A549 (cell line): ENCODE results near the gene HOXD12. TPM values are rescaled to one million over a fixed set of nuclear protein-coding genes. Genes with fewer than 3 reads are reported as not detected.
A peak's percentile ranks its signal among the peaks of the same experiment; 100 is the strongest.

Experiments used
- ATAC-seq, 2 experiments: fragments of 200-7000 bp in 1 of 2; fragments of >200 bp in 1 of 2; cut with Nextera tagmentation in 1 of 2; cut with Tn5 transposase in 1 of 2; 3 replicates each; pipeline versions ENCODE4 v1.8.0 to v1.9.1; 2018 to 2020; ENCODE audit warnings: mild to moderate bottlenecking in 1 of 2, moderate library complexity in 1 of 2
- CTCF ChIA-PET: fragments of 300-600 bp; sonication (Branson Sonifier 250); formaldehyde crosslinking; extraction: SDS; loops from one replicate; lab custom pipeline; 2021; ENCODE audit warnings: antibody characterized with exemption, inconsistent platforms; lab: Yijun Ruan, JAX
- POLR2A ChIA-PET: fragments of 350-600 bp; formaldehyde crosslinking; extraction: SDS; loops from one replicate; lab custom pipeline; 2021; ENCODE audit warnings: antibody characterized with exemption, inconsistent platforms; lab: Yijun Ruan, JAX
- DNase-seq, 2 experiments: peaks; one replicate each; pipeline versions ENCODE4 v3.0.0 to v3.0.0-alpha.2; 2011 to 2016; ENCODE audit warnings: low read depth in 1 of 2, low spot score in 1 of 2
- FAIRE-seq: peaks from 2 replicates; lab custom pipeline; 2011; peaks lifted over from hg19 to GRCh38; lab: Jason Lieb, UNC
- H3K27ac ChIP-seq, 2 experiments: fragments of >200 bp; sonication (Bioruptor Twin); formaldehyde crosslinking; 3 replicates each; pipeline ENCODE4 v1.5.1; 2016 to 2017
- H3K4me1 ChIP-seq: fragments of >200 bp; sonication (Bioruptor Twin); formaldehyde crosslinking; 3 replicates; pipeline ENCODE4 v1.6.1; 2016
- H3K4me2 ChIP-seq: fragments of >200 bp; sonication (Bioruptor Twin); formaldehyde crosslinking; 3 replicates; pipeline ENCODE4 v1.6.1; 2016
- H3K4me3 ChIP-seq: fragments of >200 bp; sonication (Bioruptor Twin); formaldehyde crosslinking; 3 replicates; pipeline ENCODE4 v1.5.1; 2016
- H3K9me3 ChIP-seq: fragments of >200 bp; sonication (Bioruptor Twin); formaldehyde crosslinking; 3 replicates; pipeline ENCODE4 v1.6.1; 2016
- BHLHE40 ChIP-seq: IDR thresholded peaks from 2 replicates; pipeline ENCODE4 v1.6.1; 2012; ENCODE audit warnings: low read depth, low read length, inconsistent platforms
- CEBPB ChIP-seq, 2 experiments: fragments of >200 bp in 1 of 2; sonication (Bioruptor Twin) in 1 of 2; formaldehyde crosslinking in 1 of 2; IDR thresholded peaks; 2 replicates each; pipeline ENCODE4 v1.6.1; 2012 to 2016
- CTCF ChIP-seq: fragments of >200 bp; sonication (Bioruptor Twin); formaldehyde crosslinking; IDR thresholded peaks from 3 replicates; pipeline ENCODE4 v1.5.1; 2016
- EHF ChIP-seq: fragments of 250-450 bp; sonication (Bioruptor Pico); IDR thresholded peaks from 2 replicates; pipeline ENCODE4 v1.5.0; 2020; ENCODE audit warnings: mild to moderate bottlenecking
- FOSL2 ChIP-seq, 2 experiments: fragments of 450-650 bp in 1 of 2; fragments of >200 bp in 1 of 2; sonication (Bioruptor Twin) in 1 of 2; formaldehyde crosslinking; IDR thresholded peaks; 2 replicates each; pipeline versions ENCODE4 v1.5.0 to v1.6.1; 2016 to 2020; ENCODE audit warnings: mild to moderate bottlenecking in 1 of 2, moderate library complexity in 1 of 2
- FOXS1 ChIP-seq: fragments of 250-450 bp; sonication (Bioruptor Pico); IDR thresholded peaks from 2 replicates; pipeline ENCODE4 v1.5.0; 2020; ENCODE audit warnings: mild to moderate bottlenecking, moderate library complexity
- GATA3 ChIP-seq: IDR thresholded peaks from 2 replicates; pipeline ENCODE4 v1.6.1; 2012; ENCODE audit warnings: borderline replicate concordance
- HDAC2 ChIP-seq: fragments of 200-600 bp; sonication (generic); IDR thresholded peaks from 2 replicates; pipeline ENCODE4 v1.6.1; 2016
- HEYL ChIP-seq: fragments of 250-450 bp; sonication (Bioruptor Pico); IDR thresholded peaks from 2 replicates; pipeline ENCODE4 v1.8.0; 2021; ENCODE audit warnings: mild to moderate bottlenecking, moderate library complexity
- HOXA7 ChIP-seq: fragments of 250-450 bp; sonication (Bioruptor Pico); IDR thresholded peaks from 2 replicates; pipeline ENCODE4 v1.5.0; 2020; ENCODE audit warnings: mild to moderate bottlenecking, moderate library complexity
- HOXB13 ChIP-seq: fragments of 250-450 bp; sonication (Bioruptor Pico); IDR thresholded peaks from 2 replicates; pipeline ENCODE4 v1.5.0; 2020; ENCODE audit warnings: low read depth, mild to moderate bottlenecking, moderate library complexity
- HOXB5 ChIP-seq: fragments of 250-450 bp; sonication (Bioruptor Pico); IDR thresholded peaks from 2 replicates; pipeline ENCODE4 v1.5.0; 2020; ENCODE audit warnings: mild to moderate bottlenecking, moderate library complexity
- JUN ChIP-seq, 2 experiments: fragments of >200 bp; sonication (Bioruptor Twin); formaldehyde crosslinking; IDR thresholded peaks; 2 replicates in 1 of 2; 3 replicates in 1 of 2; pipeline ENCODE4 v1.6.1; 2016 to 2017
- MAX ChIP-seq: IDR thresholded peaks from 2 replicates; pipeline ENCODE4 v1.6.1; 2012
- PBX3 ChIP-seq: IDR thresholded peaks from 2 replicates; pipeline ENCODE4 v1.6.1; 2012
- PHF8 ChIP-seq: fragments of 200-600 bp; sonication (generic); IDR thresholded peaks from 2 replicates; pipeline ENCODE4 v1.6.1; 2016; ENCODE audit warnings: low read depth, mild to moderate bottlenecking, antibody characterized with exemption, moderate library complexity, borderline replicate concordance
- POLR2A ChIP-seq: IDR thresholded peaks from 2 replicates; pipeline ENCODE4 v1.6.1; 2012; ENCODE audit warnings: mild to moderate bottlenecking, low read length
- RAD21 ChIP-seq, 2 experiments: fragments of >200 bp in 1 of 2; sonication (Bioruptor Twin) in 1 of 2; formaldehyde crosslinking in 1 of 2; IDR thresholded peaks in 1 of 2; conservative IDR thresholded peaks in 1 of 2; 2 replicates in 1 of 2; 3 replicates in 1 of 2; pipeline ENCODE4 v1.6.1; 2012 to 2018; ENCODE audit warnings: inconsistent platforms in 1 of 2
- REST ChIP-seq: fragments of 200-600 bp; sonication (generic); IDR thresholded peaks from 2 replicates; pipeline ENCODE4 v1.6.1; 2016; ENCODE audit warnings: antibody characterized with exemption, mild to moderate bottlenecking, moderate library complexity
- RFX5 ChIP-seq: fragments of 450-650 bp; IDR thresholded peaks from 2 replicates; pipeline ENCODE4 v1.7.1; 2014; ENCODE audit warnings: antibody characterized with exemption, mild to moderate bottlenecking, moderate library complexity
- SMC3 ChIP-seq: fragments of >200 bp; sonication (Bioruptor Twin); formaldehyde crosslinking; IDR thresholded peaks from 3 replicates; pipeline ENCODE4 v1.6.1; 2018; ENCODE audit warnings: inconsistent platforms
- SREBF2 ChIP-seq: fragments of 450-650 bp; IDR thresholded peaks from 2 replicates; pipeline ENCODE4 v1.6.1; 2014; ENCODE audit warnings: mild to moderate bottlenecking, moderate library complexity
- WGBS: methylation state at CpG from one replicate; pipeline ENCODE4 v1.1.6; 2017; ENCODE audit errors: missing lambda C conversion rate; 5-methylcytosine and 5-hydroxymethylcytosine counted together
- polyA plus RNA-seq, 4 experiments: library from polyadenylated mRNA; depleted of rRNA in 3 of 4; stranded (reverse); fragments of >200 nt; fragmentation: RNase III in 1 of 4; extraction: RNeasy Plus Mini Kit Qiagen cat#74134 plus additional on column Dnase treatment in 1 of 4; gene quantifications; 2 replicates in 3 of 4; 3 replicates in 1 of 4; pipeline ENCODE4 v1.2.3, GENCODE V29; 2011 to 2017

The HOXD12 gene
- polyA plus RNA-seq, 2 of the 4 experiments (the other 2 are of a cell fraction), result not detected

- peak overlapping the region; percentile 81 for H3K4me3 ChIP-seq
- H3K4me2 ChIP-seq, result peak overlapping the region; percentile 85
- H3K27ac ChIP-seq, result peak overlapping the region; percentile 88 to 94
- ATAC-seq (peak; percentile 71 to 77), DNase-seq (peak; percentile 34 to 59)
- H3K4me1 ChIP-seq, result peaks cover 8% of the 10 kb centered on the region; the same call in 2 of the 3 replicates
- TF ChIP-seq MAX (peak; percentile 35; the same call in 1 of the 2 replicates), CTCF (peak; percentile 11; the same call in 2 of the 3 replicates), PHF8 (peak; percentile 45; the same call in 1 of the 2 replicates), CEBPB (IDR thresholded peaks at IDR 0.05) (no peak), BHLHE40 (no peak), JUN (IDR thresholded peaks at IDR 0.05) (peak in 1 of 2 experiments; percentile 30; a peak in 1 of 5 replicates), HDAC2 (no peak), FOSL2 (IDR thresholded peaks at IDR 0.05) (no peak), FOSL2 (CRISPR knock-in tag; IDR thresholded peaks at IDR 0.05) (no peak), RFX5 (no peak)
- TF ChIP-seq, all 56 proteins: peak for 4
- FAIRE-seq, result no peak
- POLR2A ChIA-PET, result no interaction called here
- no peaks in the 10 kb centered on the region for H3K9me3 ChIP-seq
- WGBS, result 54% methylated on average over 10 of the region's 100 CpGs
- CTCF ChIA-PET, result interaction anchor here (0.8 to 9.5 kb wide), 13 partner anchors 9 to 1026 kb away, joined by 3 to 139 read pairs (median 3); no protein-coding TSS in a partner anchor
These were observed 30.8 kb downstream of the HOXD12 start for GRCh38 chr2:176130147-176130956.

GRCh38 chr2:176130957-176131847, 31.6 kb downstream of the HOXD12 start:
- no peak for ATAC-seq
- Histone ChIP-seq H3K27ac (peak overlapping the region; percentile 88 to 94), H3K4me2 (peak overlapping the region; percentile 85), H3K4me1 (peaks cover 10% of the 10 kb centered on the region; the same call in 2 of the 3 replicates), H3K9me3 (no peaks in the 10 kb centered on the region), H3K4me3 (peak overlapping the region; percentile 81)
- 79% methylated on average over 15 of the region's 15 CpGs for WGBS
- no peak for FAIRE-seq
- TF ChIP-seq PBX3, result no peak
- no peak for TF ChIP-seq POLR2A
- no peak for TF ChIP-seq HEYL (CRISPR knock-in tag)
- TF ChIP-seq GATA3, result no peak
- TF ChIP-seq HOXB5 (CRISPR knock-in tag), result no peak
- no peak for TF ChIP-seq SMC3
- POLR2A ChIA-PET, result no interaction called here
- CTCF ChIA-PET, result interaction anchor here (0.8 to 9.5 kb wide), 13 partner anchors 8 to 1025 kb away, joined by 3 to 139 read pairs (median 3); no protein-coding TSS in a partner anchor
- no peak for DNase-seq

GRCh38 chr2:176131848-176132158, 32.2 kb downstream of the HOXD12 start:
- Histone ChIP-seq H3K4me2 (no peak overlapping the region), H3K27ac (no peak overlapping the region), H3K9me3 (no peaks in the 10 kb centered on the region), H3K4me3 (no peak overlapping the region), H3K4me1 (peaks cover 10% of the 10 kb centered on the region; the same call in 2 of the 3 replicates)
- 91% methylated on average over 4 of the region's 4 CpGs for WGBS
- ATAC-seq (no peak), FAIRE-seq (no peak), DNase-seq (no peak)
- CTCF ChIA-PET, result interaction anchor here (1.1 to 9.5 kb wide), 9 partner anchors 9 to 686 kb away, joined by 3 to 139 read pairs (median 6); no protein-coding TSS in a partner anchor
- POLR2A ChIA-PET, result no interaction called here
- TF ChIP-seq REST (no peak), HOXA7 (CRISPR knock-in tag) (no peak), RFX5 (no peak), CTCF (no peak), HOXB13 (CRISPR knock-in tag) (no peak), RAD21 (conservative IDR thresholded peaks at IDR 0.05 in 1 of 2, IDR thresholded peaks at IDR 0.05 in 1 of 2) (no peak), EHF (CRISPR knock-in tag) (no peak), FOXS1 (CRISPR knock-in tag) (no peak), SREBF2 (no peak)
